Right lobe of liver (tissue), 6 donors: ENCODE data around the gene PTCD3. TPM values are rescaled to one million over a fixed set of nuclear protein-coding genes. Genes with fewer than 3 reads are reported as not detected.

Experiments used
- ATAC-seq, 4 donors: fragments of 200-7000 bp; cut with Tn5 transposase; one replicate each; pipeline ENCODE4 v1.9.1; 2020; ENCODE audit warnings: mild to moderate bottlenecking in 4 of 4, moderate library complexity in 4 of 4
- DNase-seq, 3 donors: peaks; one replicate each; pipeline ENCODE4 v3.0.0-alpha.2; 2020
- H3K27ac ChIP-seq, 3 donors: fragments of 200-600 bp; one replicate each; pipeline ENCODE4 v1.8.0; 2022
- H3K27me3 ChIP-seq, 2 donors: fragments of 200-600 bp; one replicate each; pipeline ENCODE4 v1.8.0; 2022
- H3K36me3 ChIP-seq, 4 donors: fragments of 200-600 bp; sonication (generic) in 1 of 4; one replicate each; pipeline versions ENCODE4 v1.5.1 to v1.8.0; 2017 to 2022; ENCODE audit warnings: control low read depth in 1 of 4
- H3K4me1 ChIP-seq, 4 donors: fragments of 200-600 bp; sonication (generic) in 1 of 4; one replicate each; pipeline versions ENCODE4 v1.5.1 to v1.8.0; 2017 to 2022; ENCODE audit warnings: control low read depth in 1 of 4
- H3K4me3 ChIP-seq, 3 donors: fragments of 200-600 bp; one replicate each; pipeline ENCODE4 v1.8.0; 2022
- H3K9me3 ChIP-seq, 4 donors: fragments of 200-600 bp; sonication (generic) in 1 of 4; one replicate each; pipeline versions ENCODE4 v1.5.1 to v1.8.0; 2017 to 2022; ENCODE audit warnings: control low read depth in 1 of 4
- POLR2A ChIP-seq: fragments of 450-650 bp; IDR thresholded peaks from one replicate; pipeline ENCODE4 v1.6.1; 2017; ENCODE audit warnings: antibody characterized with exemption, mild to moderate bottlenecking
- WGBS: methylation state at CpG from one replicate; pipeline ENCODE4 v1.1.6; 2018; ENCODE audit warnings: low coverage, low lambda C conversion rate; ENCODE audit not compliant: insufficient coverage; ENCODE audit errors: missing lambda C conversion rate; 5-methylcytosine and 5-hydroxymethylcytosine counted together
- intact Hi-C, 2 donors: fragments of 100-400 bp; cut with DNase I; formaldehyde crosslinking; loops; one replicate each; pipeline versions ENCODE4 v1.11.2 to v1.14.1; 2022
- total RNA-seq, 6 experiments: library from RNA; depleted of rRNA in 2 of 6; stranded (reverse); fragments of >200 nt in 2 of 6; fragmentation: NEBNext Ultra II Directional in 3 of 6; extraction: Animal tissue kit (Norgen Biotek cat#: 25700) in 3 of 6; gene quantifications; one replicate each; pipeline versions ENCODE4 v1.1.0 to v1.2.4, GENCODE V29; 2016 to 2023
- TF ChIP-seq, protein P1 (sequence below), 4 donors: fragments of 200-600 bp in 3 of 4; fragments of 450-650 bp in 1 of 4; IDR thresholded peaks; one replicate each; pipeline versions ENCODE4 v1.5.1 to v1.8.0; 2016 to 2022; ENCODE audit warnings: antibody characterized with exemption in 4 of 4, mild to moderate bottlenecking in 2 of 4
- donor health status: DM: no; HTN: yes; CAD: no.
- donor health status: DM: no; HTN: no; CAD: no.
- donor health status: DM: no; HTN: no; CAD: no.
- donor health status: DM: no; HTN: yes; CAD: no.
- donor health status: DM: no; HTN: yes; CAD: no.

Gene PTCD3
- total RNA-seq, 6 experiments from 2014 or later = 47.6 to 68.2 (median 56.1) TPM

DNA sequence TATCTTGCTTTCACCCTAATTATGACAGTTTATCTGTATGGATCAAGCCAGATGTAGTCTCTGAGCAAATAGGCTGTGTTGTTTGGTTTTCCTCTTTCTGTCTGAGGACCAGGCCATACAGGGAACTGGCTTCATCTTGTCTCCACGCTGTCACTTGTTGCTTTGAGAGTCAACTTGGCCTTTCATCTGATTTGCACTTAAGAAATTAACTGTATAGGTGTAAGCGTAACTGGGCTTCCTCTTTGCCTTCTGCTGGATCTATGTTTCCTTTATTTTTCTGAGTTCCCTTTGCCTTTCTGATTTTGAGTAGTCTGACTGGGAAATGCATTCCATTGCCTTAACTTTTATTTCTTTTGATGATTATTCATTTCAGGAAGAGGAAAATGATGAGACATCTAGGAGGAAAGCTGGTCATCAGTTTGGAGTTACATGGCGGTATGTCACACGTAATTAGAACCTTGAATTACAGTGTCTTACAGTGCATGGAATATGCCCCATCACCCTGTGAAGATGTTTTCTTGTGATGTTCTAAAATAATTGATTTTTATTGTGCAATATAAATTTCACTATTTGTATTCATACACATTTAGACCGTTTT is 17.4 kb downstream of the PTCD3 start:
- intact Hi-C loops = no loop called here
- DNase-seq = no peak
- no peak for ATAC-seq
- Histone ChIP-seq H3K4me3 (no peak overlapping the region), H3K36me3 (peaks cover 18 to 100% (median 56%) of the 10 kb centered on the region in 4 donors), H3K9me3 (no peaks in the 10 kb centered on the region), H3K27me3 (no peaks in the 10 kb centered on the region), H3K27ac (no peak overlapping the region), H3K4me1 (no peaks in the 10 kb centered on the region)
- 68% methylated on average over 5 of the region's 5 CpGs for WGBS
- TF ChIP-seq, protein P1, sequence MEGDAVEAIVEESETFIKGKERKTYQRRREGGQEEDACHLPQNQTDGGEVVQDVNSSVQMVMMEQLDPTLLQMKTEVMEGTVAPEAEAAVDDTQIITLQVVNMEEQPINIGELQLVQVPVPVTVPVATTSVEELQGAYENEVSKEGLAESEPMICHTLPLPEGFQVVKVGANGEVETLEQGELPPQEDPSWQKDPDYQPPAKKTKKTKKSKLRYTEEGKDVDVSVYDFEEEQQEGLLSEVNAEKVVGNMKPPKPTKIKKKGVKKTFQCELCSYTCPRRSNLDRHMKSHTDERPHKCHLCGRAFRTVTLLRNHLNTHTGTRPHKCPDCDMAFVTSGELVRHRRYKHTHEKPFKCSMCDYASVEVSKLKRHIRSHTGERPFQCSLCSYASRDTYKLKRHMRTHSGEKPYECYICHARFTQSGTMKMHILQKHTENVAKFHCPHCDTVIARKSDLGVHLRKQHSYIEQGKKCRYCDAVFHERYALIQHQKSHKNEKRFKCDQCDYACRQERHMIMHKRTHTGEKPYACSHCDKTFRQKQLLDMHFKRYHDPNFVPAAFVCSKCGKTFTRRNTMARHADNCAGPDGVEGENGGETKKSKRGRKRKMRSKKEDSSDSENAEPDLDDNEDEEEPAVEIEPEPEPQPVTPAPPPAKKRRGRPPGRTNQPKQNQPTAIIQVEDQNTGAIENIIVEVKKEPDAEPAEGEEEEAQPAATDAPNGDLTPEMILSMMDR (IDR thresholded peaks at IDR 0.05) = no peak
- TF ChIP-seq POLR2A = no peak

DNA sequence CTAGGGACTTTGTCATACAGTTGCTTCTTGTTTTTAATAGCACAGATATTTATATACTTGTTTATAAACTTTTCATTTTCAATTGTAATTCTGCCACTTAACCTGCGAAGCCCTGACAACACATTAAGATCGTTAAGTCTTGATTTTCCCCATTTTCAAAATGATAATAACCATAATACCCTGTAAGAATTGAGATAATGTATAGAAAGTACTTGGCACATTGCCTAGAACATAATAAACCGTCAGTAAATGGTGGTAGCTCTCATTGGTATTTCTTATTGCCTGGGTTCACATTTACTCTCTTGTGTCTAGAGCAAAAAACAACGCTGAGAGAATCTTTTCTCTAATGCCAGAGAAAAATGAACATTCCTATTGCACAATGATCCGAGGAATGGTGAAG is 18.6 kb downstream of the PTCD3 start:
- DNase-seq (no peak), ATAC-seq (no peak)
- H3K9me3 ChIP-seq = no peaks in the 10 kb centered on the region
- intact Hi-C loops = no loop called here
- TF ChIP-seq, protein P1 (IDR thresholded peaks at IDR 0.05) = no peak
- no peak for TF ChIP-seq POLR2A
- WGBS = 79% methylated on average over 5 of the region's 5 CpGs
- H3K27me3 ChIP-seq = no peaks in the 10 kb centered on the region
- no peaks in the 10 kb centered on the region for H3K4me1 ChIP-seq
- H3K36me3 ChIP-seq = peaks cover 11 to 100% (median 55%) of the 10 kb centered on the region in 4 donors
- no peak overlapping the region for H3K4me3 ChIP-seq
- H3K27ac ChIP-seq = no peak overlapping the region

DNA sequence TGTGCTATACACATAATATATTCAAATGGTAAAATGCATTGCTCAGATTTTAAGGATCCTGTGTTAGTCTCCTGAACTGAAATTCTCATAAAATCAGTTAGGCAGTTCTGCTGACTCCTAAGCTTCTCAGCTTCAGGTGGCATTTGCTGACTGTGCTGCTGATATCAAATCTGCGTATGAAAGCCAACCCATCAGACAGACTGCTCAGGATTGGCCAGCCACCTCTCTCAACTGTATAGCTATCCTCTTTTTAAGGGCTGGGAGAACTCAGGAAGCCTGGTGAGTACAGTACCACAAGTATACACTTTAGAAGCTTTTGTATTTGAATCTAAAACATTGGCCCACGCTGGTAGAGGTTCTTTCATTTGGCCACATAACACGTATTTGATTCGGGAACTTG is 28.7 kb downstream of the PTCD3 start:
- H3K4me1 ChIP-seq = no peaks in the 10 kb centered on the region
- no peaks in the 10 kb centered on the region for H3K9me3 ChIP-seq
- no peak for ATAC-seq
- DNase-seq = no peak
- H3K27ac ChIP-seq = no peak overlapping the region
- intact Hi-C loops = no loop called here
- no peaks in the 10 kb centered on the region for H3K27me3 ChIP-seq
- 86% methylated on average over 4 of the region's 4 CpGs for WGBS
- no peak overlapping the region for H3K4me3 ChIP-seq
- no peak for TF ChIP-seq POLR2A
- TF ChIP-seq, protein P1 (IDR thresholded peaks at IDR 0.05) = no peak
- peaks cover 11 to 99% (median 56%) of the 10 kb centered on the region in 4 donors for H3K36me3 ChIP-seq

DNA sequence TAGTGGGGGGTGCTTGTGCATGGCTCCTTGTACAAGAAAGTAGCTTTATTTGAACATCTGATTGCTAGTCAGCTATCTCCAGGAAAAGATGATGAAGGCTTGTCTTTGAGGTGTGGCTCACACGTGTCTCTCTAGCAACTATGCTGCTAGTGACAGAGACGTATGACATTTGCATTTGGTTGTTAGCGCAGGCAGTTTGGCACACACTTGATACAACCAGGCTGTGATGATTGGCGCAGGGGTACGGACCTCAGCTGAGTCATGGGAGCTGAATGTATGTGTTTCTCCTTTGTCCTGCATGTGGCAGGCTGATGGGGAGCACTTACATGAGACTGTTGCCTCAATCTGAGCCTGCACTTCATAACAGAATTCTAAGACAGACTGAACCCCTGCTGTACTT is 29.6 kb downstream of the PTCD3 start:
- intact Hi-C loops = no loop called here
- Histone ChIP-seq H3K27me3 (no peaks in the 10 kb centered on the region), H3K36me3 (peaks cover 11 to 95% (median 54%) of the 10 kb centered on the region in 4 donors), H3K9me3 (no peaks in the 10 kb centered on the region), H3K4me1 (no peaks in the 10 kb centered on the region), H3K27ac (no peak overlapping the region), H3K4me3 (no peak overlapping the region)
- 88% methylated on average over 1 of the region's 5 CpGs for WGBS
- ATAC-seq = no peak
- DNase-seq = no peak
- TF ChIP-seq, protein P1 (IDR thresholded peaks at IDR 0.05) = no peak
- no peak for TF ChIP-seq POLR2A
